Measurements from ENCODE around the gene NABP1.

DNA sequence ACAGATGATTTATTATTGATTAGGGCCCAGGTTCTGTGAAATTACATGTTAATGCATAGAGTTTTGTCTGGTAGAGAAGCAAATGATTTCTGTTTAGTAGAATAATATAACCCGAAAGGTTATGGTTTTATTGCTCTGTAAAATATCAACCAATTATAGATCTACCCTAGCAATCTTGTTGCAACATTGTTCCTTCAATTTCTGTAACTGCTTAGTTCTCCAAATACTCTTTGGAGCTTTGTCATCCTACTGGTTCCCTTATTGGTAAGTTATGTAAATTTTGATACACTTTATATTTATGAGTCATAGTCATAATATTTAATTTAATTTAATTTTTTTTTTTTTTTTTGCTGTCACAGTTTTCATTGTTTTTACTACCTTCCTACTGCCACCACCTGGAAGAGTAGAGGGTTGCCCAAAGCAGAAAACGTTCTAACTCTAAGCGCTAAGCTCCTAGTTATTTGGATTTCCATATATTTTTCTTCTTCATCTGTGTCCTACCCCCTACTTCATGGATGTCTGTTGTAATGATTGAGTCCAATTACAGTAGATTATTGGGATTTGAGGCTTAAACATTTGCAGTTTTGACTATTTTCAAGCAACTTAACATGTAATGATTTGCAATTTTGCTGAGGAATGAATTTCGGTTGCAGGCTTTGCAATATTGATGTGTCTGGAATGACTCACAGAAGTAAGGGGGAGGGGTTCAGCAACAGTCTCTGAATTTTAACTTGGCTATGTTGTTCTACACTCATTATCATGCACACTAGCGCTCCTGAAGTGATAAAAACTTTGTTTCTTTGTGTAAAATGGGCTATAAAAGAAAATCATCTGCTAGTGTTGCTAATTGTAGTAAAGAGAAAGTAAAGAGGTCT is 51.1 kb downstream of the NABP1 start:
- TF ChIP-seq, protein P1, sequence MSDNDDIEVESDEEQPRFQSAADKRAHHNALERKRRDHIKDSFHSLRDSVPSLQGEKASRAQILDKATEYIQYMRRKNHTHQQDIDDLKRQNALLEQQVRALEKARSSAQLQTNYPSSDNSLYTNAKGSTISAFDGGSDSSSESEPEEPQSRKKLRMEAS (IDR thresholded peaks at IDR 0.05): no peak
- TF ChIP-seq, protein P2, sequence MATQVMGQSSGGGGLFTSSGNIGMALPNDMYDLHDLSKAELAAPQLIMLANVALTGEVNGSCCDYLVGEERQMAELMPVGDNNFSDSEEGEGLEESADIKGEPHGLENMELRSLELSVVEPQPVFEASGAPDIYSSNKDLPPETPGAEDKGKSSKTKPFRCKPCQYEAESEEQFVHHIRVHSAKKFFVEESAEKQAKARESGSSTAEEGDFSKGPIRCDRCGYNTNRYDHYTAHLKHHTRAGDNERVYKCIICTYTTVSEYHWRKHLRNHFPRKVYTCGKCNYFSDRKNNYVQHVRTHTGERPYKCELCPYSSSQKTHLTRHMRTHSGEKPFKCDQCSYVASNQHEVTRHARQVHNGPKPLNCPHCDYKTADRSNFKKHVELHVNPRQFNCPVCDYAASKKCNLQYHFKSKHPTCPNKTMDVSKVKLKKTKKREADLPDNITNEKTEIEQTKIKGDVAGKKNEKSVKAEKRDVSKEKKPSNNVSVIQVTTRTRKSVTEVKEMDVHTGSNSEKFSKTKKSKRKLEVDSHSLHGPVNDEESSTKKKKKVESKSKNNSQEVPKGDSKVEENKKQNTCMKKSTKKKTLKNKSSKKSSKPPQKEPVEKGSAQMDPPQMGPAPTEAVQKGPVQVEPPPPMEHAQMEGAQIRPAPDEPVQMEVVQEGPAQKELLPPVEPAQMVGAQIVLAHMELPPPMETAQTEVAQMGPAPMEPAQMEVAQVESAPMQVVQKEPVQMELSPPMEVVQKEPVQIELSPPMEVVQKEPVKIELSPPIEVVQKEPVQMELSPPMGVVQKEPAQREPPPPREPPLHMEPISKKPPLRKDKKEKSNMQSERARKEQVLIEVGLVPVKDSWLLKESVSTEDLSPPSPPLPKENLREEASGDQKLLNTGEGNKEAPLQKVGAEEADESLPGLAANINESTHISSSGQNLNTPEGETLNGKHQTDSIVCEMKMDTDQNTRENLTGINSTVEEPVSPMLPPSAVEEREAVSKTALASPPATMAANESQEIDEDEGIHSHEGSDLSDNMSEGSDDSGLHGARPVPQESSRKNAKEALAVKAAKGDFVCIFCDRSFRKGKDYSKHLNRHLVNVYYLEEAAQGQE (IDR thresholded peaks at IDR 0.05; ENCODE audit: low read depth): no peak
- no peak for TF ChIP-seq RAD21 (IDR thresholded peaks at IDR 0.05; ENCODE audit: low read depth)

All from Ishikawa (cell line).